HL-60 (cell line): ENCODE measurements around the gene SEH1L.

Source experiments
- CTCF ChIP-seq: IDR thresholded peaks from one replicate; pipeline ENCODE4 v1.5.1; 2011; ENCODE audit warnings: low read length, control low read depth, inconsistent platforms; ENCODE audit not compliant: insufficient read depth
- POLR2AphosphoS5 ChIP-seq: IDR thresholded peaks from 2 replicates; pipeline ENCODE4 v1.6.1; 2012; ENCODE audit warnings: low read depth
- REST ChIP-seq: IDR thresholded peaks from 2 replicates; pipeline ENCODE4 v1.6.1; 2012; ENCODE audit warnings: low read depth; ENCODE audit not compliant: insufficient replicate concordance
- SPI1 ChIP-seq: IDR thresholded peaks from 2 replicates; pipeline ENCODE4 v1.6.1; 2012; ENCODE audit warnings: low read depth, mild to moderate bottlenecking, borderline replicate concordance

GRCh38 chr18:12928206-12928605, 19.6 kb upstream of the SEH1L start:
- no peak for TF ChIP-seq CTCF
- no peak for TF ChIP-seq SPI1
- TF ChIP-seq POLR2AphosphoS5 = no peak
- TF ChIP-seq REST = no peak
